Adrenal gland (tissue), 5 donors: ENCODE measurements around the gene NKPD1.
A peak's percentile ranks its signal among the peaks of the same experiment; 100 is the strongest.

Source experiments
- POLR2A ChIP-seq, 2 donors: fragments of 450-650 bp; IDR thresholded peaks; one replicate each; pipeline ENCODE4 v1.6.1; 2017; ENCODE audit warnings: antibody characterized with exemption in 2 of 2, mild to moderate bottlenecking in 2 of 2, moderate library complexity in 1 of 2
- TF ChIP-seq, protein P1 (sequence below), 6 experiments: fragments of 450-650 bp in 4 of 6; fragments of 200-600 bp in 2 of 6; sonication (generic) in 1 of 6; IDR thresholded peaks; 1 replicate in 5 of 6; 2 replicates in 1 of 6; pipeline versions ENCODE4 v1.5.1 to v1.8.0; 2016 to 2021; ENCODE audit warnings: antibody characterized with exemption in 6 of 6, mild to moderate bottlenecking in 2 of 6, moderate library complexity in 1 of 6
- donor health status: DM: no; HTN: no; CAD: no.

DNA sequence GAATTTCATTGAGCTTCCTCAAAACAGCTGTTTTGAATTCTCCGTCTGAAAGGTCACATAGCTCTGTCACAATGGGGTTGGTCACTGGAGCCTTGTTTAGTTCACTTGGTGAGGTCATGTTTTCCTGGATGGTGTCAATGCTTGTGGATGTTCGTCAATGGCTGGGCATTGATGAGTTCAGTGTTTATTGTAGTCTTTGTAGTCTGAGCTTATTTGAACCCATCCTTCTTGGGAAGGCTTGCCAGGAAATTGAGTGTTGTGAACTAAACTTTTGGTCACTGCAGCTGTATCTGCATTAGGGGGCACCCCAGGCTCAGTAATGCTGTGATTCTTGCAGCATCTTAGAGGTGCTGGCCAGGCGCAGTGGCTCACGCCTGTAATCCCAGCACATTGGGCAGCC is 39.8 kb upstream of the NKPD1 start:
- TF ChIP-seq, protein P1, sequence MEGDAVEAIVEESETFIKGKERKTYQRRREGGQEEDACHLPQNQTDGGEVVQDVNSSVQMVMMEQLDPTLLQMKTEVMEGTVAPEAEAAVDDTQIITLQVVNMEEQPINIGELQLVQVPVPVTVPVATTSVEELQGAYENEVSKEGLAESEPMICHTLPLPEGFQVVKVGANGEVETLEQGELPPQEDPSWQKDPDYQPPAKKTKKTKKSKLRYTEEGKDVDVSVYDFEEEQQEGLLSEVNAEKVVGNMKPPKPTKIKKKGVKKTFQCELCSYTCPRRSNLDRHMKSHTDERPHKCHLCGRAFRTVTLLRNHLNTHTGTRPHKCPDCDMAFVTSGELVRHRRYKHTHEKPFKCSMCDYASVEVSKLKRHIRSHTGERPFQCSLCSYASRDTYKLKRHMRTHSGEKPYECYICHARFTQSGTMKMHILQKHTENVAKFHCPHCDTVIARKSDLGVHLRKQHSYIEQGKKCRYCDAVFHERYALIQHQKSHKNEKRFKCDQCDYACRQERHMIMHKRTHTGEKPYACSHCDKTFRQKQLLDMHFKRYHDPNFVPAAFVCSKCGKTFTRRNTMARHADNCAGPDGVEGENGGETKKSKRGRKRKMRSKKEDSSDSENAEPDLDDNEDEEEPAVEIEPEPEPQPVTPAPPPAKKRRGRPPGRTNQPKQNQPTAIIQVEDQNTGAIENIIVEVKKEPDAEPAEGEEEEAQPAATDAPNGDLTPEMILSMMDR (IDR thresholded peaks at IDR 0.05), result peak in 5 of 6 experiments; percentile 32 to 64 (median 49)
- no peak for TF ChIP-seq POLR2A (IDR thresholded peaks at IDR 0.05)
